ENCODE results near the gene ACTL9.

- TF ChIP-seq ZSCAN29 (CRISPR knock-in tag; conservative IDR thresholded peaks at IDR 0.05): no peak
- no peak for TF ChIP-seq FOXK2 (IDR thresholded peaks at IDR 0.05)
- TF ChIP-seq ATF7-NPFF (CRISPR knock-in tag; IDR thresholded peaks at IDR 0.05; ENCODE audit: low read depth): no peak
- TF ChIP-seq, protein P1, sequence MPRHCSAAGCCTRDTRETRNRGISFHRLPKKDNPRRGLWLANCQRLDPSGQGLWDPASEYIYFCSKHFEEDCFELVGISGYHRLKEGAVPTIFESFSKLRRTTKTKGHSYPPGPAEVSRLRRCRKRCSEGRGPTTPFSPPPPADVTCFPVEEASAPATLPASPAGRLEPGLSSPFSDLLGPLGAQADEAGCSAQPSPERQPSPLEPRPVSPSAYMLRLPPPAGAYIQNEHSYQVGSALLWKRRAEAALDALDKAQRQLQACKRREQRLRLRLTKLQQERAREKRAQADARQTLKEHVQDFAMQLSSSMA (CRISPR knock-in tag; IDR thresholded peaks at IDR 0.05): no peak
- TF ChIP-seq ZNF274 (CRISPR knock-in tag; IDR thresholded peaks at IDR 0.05): no peak
These were observed 2.4 kb upstream of the ACTL9 start for GRCh38 chr19:8700956-8701355.

Measured in HepG2 (cell line).